Suprapubic skin (tissue), 3 donors: ENCODE results near the gene FLNA.

Experiments
- POLR2A ChIP-seq, 2 donors: fragments of 450-650 bp; IDR thresholded peaks; one replicate each; pipeline ENCODE4 v1.6.1; 2017; ENCODE audit warnings: antibody characterized with exemption in 2 of 2, mild to moderate bottlenecking in 2 of 2, moderate library complexity in 2 of 2
- TF ChIP-seq, protein P1 (sequence below), 2 donors: fragments of 200-600 bp in 1 of 2; fragments of 450-650 bp in 1 of 2; sonication (generic) in 1 of 2; IDR thresholded peaks; one replicate each; pipeline ENCODE4 v1.5.1; 2016 to 2019; ENCODE audit warnings: antibody characterized with exemption in 2 of 2, mild to moderate bottlenecking in 1 of 2, moderate library complexity in 1 of 2

DNA sequence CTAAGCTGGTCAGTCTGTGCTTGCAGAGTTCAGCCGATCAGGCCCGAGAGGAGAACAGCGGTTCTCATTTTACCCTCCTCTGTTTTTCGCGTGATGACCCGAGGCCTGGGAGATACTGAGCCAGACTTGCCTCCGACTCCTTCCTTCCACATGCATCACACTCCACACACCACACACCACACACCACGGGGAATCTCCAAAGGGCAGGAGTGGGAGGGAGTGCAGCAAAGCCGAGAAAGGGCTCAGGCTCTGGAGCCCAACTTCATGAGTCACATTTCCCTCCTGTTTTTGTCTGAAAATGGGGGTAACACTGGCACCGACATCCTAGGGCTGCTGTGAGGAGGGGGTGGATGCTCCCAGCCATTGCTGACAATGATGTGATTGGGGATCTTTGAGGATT, 39.9 kb downstream of the FLNA start:
- TF ChIP-seq POLR2A (IDR thresholded peaks at IDR 0.05) = no peak
- TF ChIP-seq, protein P1, sequence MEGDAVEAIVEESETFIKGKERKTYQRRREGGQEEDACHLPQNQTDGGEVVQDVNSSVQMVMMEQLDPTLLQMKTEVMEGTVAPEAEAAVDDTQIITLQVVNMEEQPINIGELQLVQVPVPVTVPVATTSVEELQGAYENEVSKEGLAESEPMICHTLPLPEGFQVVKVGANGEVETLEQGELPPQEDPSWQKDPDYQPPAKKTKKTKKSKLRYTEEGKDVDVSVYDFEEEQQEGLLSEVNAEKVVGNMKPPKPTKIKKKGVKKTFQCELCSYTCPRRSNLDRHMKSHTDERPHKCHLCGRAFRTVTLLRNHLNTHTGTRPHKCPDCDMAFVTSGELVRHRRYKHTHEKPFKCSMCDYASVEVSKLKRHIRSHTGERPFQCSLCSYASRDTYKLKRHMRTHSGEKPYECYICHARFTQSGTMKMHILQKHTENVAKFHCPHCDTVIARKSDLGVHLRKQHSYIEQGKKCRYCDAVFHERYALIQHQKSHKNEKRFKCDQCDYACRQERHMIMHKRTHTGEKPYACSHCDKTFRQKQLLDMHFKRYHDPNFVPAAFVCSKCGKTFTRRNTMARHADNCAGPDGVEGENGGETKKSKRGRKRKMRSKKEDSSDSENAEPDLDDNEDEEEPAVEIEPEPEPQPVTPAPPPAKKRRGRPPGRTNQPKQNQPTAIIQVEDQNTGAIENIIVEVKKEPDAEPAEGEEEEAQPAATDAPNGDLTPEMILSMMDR (IDR thresholded peaks at IDR 0.05) = no peak
